Effector memory CD8-positive, alpha-beta T cell (primary cell): ENCODE data around the gene ERVH48-1.
"Not testable (repeated sequence)": the region's sequence is repeated elsewhere in the genome, so short reads cannot be mapped to it uniquely, and the experiment has no call there.

Experiments
- ATAC-seq: fragments of 150-1000 bp; cut with Tn5 transposase; replicated peaks from 2 replicates; pipeline ENCODE4 v1.10.0; 2021; ENCODE audit warnings: mild to moderate bottlenecking, moderate library complexity
- DNase-seq, 3 experiments: peaks; one replicate each; pipeline ENCODE4 v3.0.0; 2021
- H3K27ac Mint-ChIP-seq, 2 donors: one replicate each; pipeline ENCODE4 v1.8.0; 2022; ENCODE audit warnings: mild to moderate bottlenecking in 2 of 2, mixed read lengths in 2 of 2, moderate library complexity in 2 of 2
- H3K27me3 Mint-ChIP-seq, 2 donors: one replicate each; pipeline ENCODE4 v1.8.0; 2022; ENCODE audit warnings: mixed read lengths in 2 of 2
- H3K36me3 Mint-ChIP-seq: one replicate; pipeline ENCODE4 v1.8.0; 2022; ENCODE audit warnings: mild to moderate bottlenecking, moderate library complexity, mixed read lengths; ENCODE audit not compliant: insufficient read depth
- H3K4me1 Mint-ChIP-seq, 2 donors: one replicate each; pipeline ENCODE4 v1.8.0; 2022; ENCODE audit warnings: low read depth in 2 of 2, mixed read lengths in 2 of 2
- H3K4me3 Mint-ChIP-seq, 2 donors: one replicate each; pipeline ENCODE4 v1.8.0; 2022; ENCODE audit warnings: mild to moderate bottlenecking in 2 of 2, mixed read lengths in 2 of 2, moderate library complexity in 2 of 2
- H3K9me3 Mint-ChIP-seq, 2 donors: one replicate each; pipeline ENCODE4 v1.8.0; 2022; ENCODE audit warnings: mixed read lengths in 2 of 2

Gene ERVH48-1

DNA sequence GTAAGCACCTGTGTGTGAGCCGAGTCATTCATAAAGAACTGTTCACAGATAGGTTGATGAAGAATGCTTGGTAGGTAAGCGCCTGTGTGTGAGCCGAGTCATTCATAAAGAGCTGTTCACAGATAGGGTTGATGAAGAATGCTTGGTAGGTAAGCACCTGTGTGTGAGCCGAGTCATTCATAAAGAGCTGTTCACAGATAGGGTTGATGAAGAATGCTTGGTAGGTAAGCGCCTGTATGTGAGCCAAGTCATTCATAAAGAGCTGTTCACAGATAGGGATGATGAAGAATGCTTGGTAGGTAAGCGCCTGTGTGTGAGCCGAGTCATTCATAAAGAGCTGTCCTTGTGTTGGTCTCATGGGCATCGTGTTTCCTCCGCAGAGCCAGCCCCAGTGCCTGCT, 16.9 kb downstream of the ERVH48-1 start:
- H3K9me3 Mint-ChIP-seq, ATAC-seq, DNase-seq, H3K4me3 Mint-ChIP-seq, H3K27ac Mint-ChIP-seq, H3K4me1 Mint-ChIP-seq, H3K27me3 Mint-ChIP-seq: not testable (repeated sequence)
- peaks cover 75% of the 10 kb centered on the region for H3K36me3 Mint-ChIP-seq

DNA sequence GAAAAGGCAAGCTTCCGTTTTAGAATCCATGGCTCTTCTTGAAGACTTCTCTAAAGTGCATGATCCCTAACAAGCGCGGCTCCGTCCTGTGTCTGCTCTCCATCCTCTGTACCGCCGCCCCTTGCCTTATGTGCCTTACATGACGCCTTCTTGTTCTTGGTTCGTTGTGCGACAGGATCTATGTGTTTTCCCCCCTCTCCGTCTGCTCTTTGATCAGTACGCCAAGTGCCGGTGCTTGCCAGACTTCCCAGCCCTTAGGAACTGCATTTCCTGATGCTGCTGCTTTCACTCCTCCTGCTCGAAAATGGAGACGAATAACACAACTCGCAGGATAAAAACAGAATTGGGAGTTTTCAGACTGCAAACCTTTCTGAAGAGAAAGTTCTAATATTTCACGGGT, 19.2 kb downstream of the ERVH48-1 start:
- Mint-ChIP-seq H3K4me3 (no peak overlapping the region), H3K36me3 (peaks cover 71% of the 10 kb centered on the region), H3K9me3 (no peaks in the 10 kb centered on the region), H3K27me3 (no peaks in the 10 kb centered on the region), H3K27ac (no peak overlapping the region), H3K4me1 (peaks cover 0 to 3% of the 10 kb centered on the region in 2 donors)
- no peak for ATAC-seq
- no peak for DNase-seq

DNA sequence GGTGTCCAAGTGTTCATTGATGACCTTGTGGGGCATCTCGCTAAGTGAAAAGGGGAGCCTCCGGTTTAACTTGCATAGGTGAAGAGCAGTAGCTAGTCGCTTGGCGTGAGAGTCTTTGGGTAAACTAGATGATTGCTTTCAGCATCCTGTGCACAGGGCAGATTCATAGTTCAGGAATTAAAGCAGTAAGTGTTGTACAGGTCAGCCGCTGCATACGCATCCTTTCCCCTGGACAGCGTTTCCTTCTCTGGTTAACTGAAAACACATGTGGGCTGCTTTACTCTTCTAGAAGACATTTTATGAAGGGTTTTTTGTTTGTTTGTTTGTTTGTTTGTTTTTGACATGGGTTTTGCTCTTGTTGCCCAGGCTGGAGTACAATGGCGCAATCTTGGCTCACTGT, 20.2 kb downstream of the ERVH48-1 start:
- H3K4me3 Mint-ChIP-seq, result no peak overlapping the region
- no peak for DNase-seq
- peaks cover 0 to 3% of the 10 kb centered on the region in 2 donors for H3K4me1 Mint-ChIP-seq
- no peaks in the 10 kb centered on the region for H3K9me3 Mint-ChIP-seq
- H3K36me3 Mint-ChIP-seq, result peaks cover 69% of the 10 kb centered on the region
- H3K27ac Mint-ChIP-seq, result peak overlapping the region in 1 of 2 donors; percentile 25
- no peak for ATAC-seq
- H3K27me3 Mint-ChIP-seq, result no peaks in the 10 kb centered on the region

GRCh38 chr21:42903817-42904216, 21.6 kb downstream of the ERVH48-1 start:
- no peak for DNase-seq
- Mint-ChIP-seq H3K36me3 (peaks cover 67% of the 10 kb centered on the region), H3K4me3 (no peak overlapping the region), H3K27ac (no peak overlapping the region), H3K4me1 (peaks cover 2 to 3% of the 10 kb centered on the region in 2 donors), H3K9me3 (no peaks in the 10 kb centered on the region), H3K27me3 (no peaks in the 10 kb centered on the region)
- ATAC-seq, result no peak

DNA sequence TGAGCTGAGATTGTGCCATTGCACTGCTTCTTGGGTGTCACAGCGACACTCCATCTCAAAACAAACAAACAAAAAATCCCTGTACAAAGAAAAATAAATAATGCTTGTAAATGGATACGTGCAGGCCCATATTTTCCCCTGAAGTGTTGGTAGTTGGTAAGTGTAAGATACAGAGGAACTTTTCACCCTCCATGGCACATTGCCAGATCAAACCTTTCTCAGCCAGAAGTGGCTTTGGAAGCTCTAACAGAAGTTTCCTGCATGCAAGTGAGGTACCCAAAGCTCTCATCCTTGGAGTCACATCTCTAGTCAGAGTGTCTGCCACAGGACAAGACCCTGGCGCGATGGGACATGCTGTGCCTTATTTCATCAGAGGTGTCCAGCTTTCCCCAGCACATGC, 25.0 kb downstream of the ERVH48-1 start:
- Mint-ChIP-seq H3K27me3 (no peaks in the 10 kb centered on the region), H3K9me3 (no peaks in the 10 kb centered on the region), H3K4me3 (no peak overlapping the region), H3K4me1 (peaks cover 5 to 13% of the 10 kb centered on the region in 2 donors), H3K36me3 (peaks cover 66% of the 10 kb centered on the region), H3K27ac (no peak overlapping the region)
- ATAC-seq (no peak), DNase-seq (no peak)

- DNase-seq (peak; percentile 96 to 99 (median 98)), ATAC-seq (peak; percentile 90)
- peaks cover 38% of the 10 kb centered on the region for H3K36me3 Mint-ChIP-seq
- H3K9me3 Mint-ChIP-seq, result no peaks in the 10 kb centered on the region
- H3K27ac Mint-ChIP-seq, result peak within 1 kb of the TSS; percentile 95 to 98
- H3K27me3 Mint-ChIP-seq, result no peaks in the 10 kb centered on the region
- H3K4me3 Mint-ChIP-seq, result peak within 1 kb of the TSS; percentile 86 to 92
- H3K4me1 Mint-ChIP-seq, result peaks cover 8 to 10% of the 10 kb centered on the region in 2 donors
Measured at GRCh38 chr21:42892931-42893755, 32.3 kb downstream of the ERVH48-1 start, which contains the start of gene NDUFV3. TSS of gene NDUFV3 (plus strand) at chr21:42893309. CDS start at chr21:42893334, 25 bp downstream.

GRCh38 chr21:42892582-42892930, 32.9 kb downstream of the ERVH48-1 start:
- peak; percentile 11 for ATAC-seq
- no peaks in the 10 kb centered on the region for H3K9me3 Mint-ChIP-seq

GRCh38 chr21:42887326-42887725, 38.1 kb downstream of the ERVH48-1 start:
- ATAC-seq (no peak), DNase-seq (no peak)
- peaks cover 1% of the 10 kb centered on the region in 2 donors for H3K4me1 Mint-ChIP-seq
- no peak overlapping the region for H3K4me3 Mint-ChIP-seq
- no peaks in the 10 kb centered on the region for H3K27me3 Mint-ChIP-seq
- no peak overlapping the region for H3K27ac Mint-ChIP-seq
- peaks cover under 1% of the 10 kb centered on the region for H3K36me3 Mint-ChIP-seq
- no peaks in the 10 kb centered on the region for H3K9me3 Mint-ChIP-seq

More at GRCh38 chr21:42892582-42892930, 32.9 kb downstream of the ERVH48-1 start:
- DNase-seq, result no peak
- peak overlapping the region; percentile 86 to 92 for H3K4me3 Mint-ChIP-seq
- H3K4me1 Mint-ChIP-seq, result peaks cover 5 to 8% of the 10 kb centered on the region in 2 donors
- H3K27me3 Mint-ChIP-seq, result no peaks in the 10 kb centered on the region
- peaks cover 33% of the 10 kb centered on the region for H3K36me3 Mint-ChIP-seq
- peak overlapping the region; percentile 95 to 98 for H3K27ac Mint-ChIP-seq

- DNase-seq (no peak), ATAC-seq (no peak)
- Mint-ChIP-seq H3K27ac (no peak overlapping the region), H3K27me3 (no peaks in the 10 kb centered on the region), H3K9me3 (no peaks in the 10 kb centered on the region), H3K4me3 (no peak overlapping the region), H3K4me1 (peaks cover 16 to 19% of the 10 kb centered on the region in 2 donors), H3K36me3 (peaks cover 19% of the 10 kb centered on the region)
Measured at GRCh38 chr21:42883921-42884320, 41.5 kb downstream of the ERVH48-1 start.

- H3K27ac Mint-ChIP-seq, result peak overlapping the region; percentile 99
- peak overlapping the region; percentile 87 to 98 for H3K4me3 Mint-ChIP-seq
- peaks cover 24 to 29% of the 10 kb centered on the region in 2 donors for H3K4me1 Mint-ChIP-seq
- no peaks in the 10 kb centered on the region for H3K27me3 Mint-ChIP-seq
- no peaks in the 10 kb centered on the region for H3K9me3 Mint-ChIP-seq
- ATAC-seq (no peak), DNase-seq (no peak)
- H3K36me3 Mint-ChIP-seq, result peaks cover 42% of the 10 kb centered on the region
Measured at GRCh38 chr21:42880352-42880751, 45.1 kb downstream of the ERVH48-1 start.

DNA sequence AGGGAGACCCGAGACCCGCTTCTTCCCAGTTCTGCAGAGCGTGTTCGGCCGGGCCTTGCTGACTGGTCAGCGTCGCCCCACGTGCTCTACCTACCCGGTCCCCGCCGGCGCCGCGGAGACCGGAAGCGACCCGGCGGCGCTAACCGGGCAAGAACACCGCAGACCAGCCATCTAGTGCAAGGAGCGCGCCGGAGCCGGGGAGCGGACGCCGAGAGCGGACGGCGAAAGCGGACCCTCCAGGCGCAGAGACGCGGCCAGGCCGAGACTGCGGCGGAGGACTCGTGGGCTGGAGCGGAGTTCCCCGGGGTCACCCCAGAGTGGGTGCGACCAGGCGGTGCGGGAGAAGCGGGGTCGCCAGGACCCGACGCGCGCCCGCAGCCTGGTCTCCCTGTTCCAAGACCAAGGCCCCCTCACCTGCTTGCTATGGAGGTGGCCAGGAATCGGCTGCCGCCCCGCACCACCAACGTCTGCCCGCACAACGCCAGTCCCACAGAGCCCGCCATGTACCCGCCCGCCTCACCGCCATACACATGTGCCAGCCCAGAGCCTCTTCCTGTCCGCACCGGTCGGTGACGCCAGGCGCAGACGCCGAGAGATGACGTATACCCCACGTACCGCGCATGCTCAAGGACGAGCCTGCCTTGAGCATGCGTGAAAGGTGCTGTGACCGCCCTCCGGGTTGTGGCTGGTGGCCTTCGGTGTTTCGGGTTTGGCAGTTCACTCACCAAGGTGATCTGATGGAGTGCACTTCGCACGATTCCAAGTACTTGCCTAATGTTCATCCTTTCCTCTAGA, 46.2 kb downstream of the ERVH48-1 start, which contains the start of gene WDR4:
TSS of gene WDR4 (minus strand) at position 547 of the 795 bp plus-strand sequence. CDS start at position 503, 44 bp downstream.
- Mint-ChIP-seq H3K4me1 (peaks cover 24 to 29% of the 10 kb centered on the region in 2 donors), H3K4me3 (peak within 1 kb of the TSS; percentile 87 to 98), H3K36me3 (peaks cover 53% of the 10 kb centered on the region), H3K27me3 (no peaks in the 10 kb centered on the region), H3K27ac (peak within 1 kb of the TSS; percentile 99), H3K9me3 (no peaks in the 10 kb centered on the region)
- DNase-seq (peak; percentile 98 to 100 (median 99)), ATAC-seq (peak; percentile 89)

GRCh38 chr21:42878678-42878992, 46.8 kb downstream of the ERVH48-1 start:
- H3K9me3 Mint-ChIP-seq, result no peaks in the 10 kb centered on the region
- H3K36me3 Mint-ChIP-seq, result peaks cover 56% of the 10 kb centered on the region
- peaks cover 24 to 31% of the 10 kb centered on the region in 2 donors for H3K4me1 Mint-ChIP-seq
- no peaks in the 10 kb centered on the region for H3K27me3 Mint-ChIP-seq
- peak overlapping the region; percentile 87 to 98 for H3K4me3 Mint-ChIP-seq
- ATAC-seq (peak; percentile 2), DNase-seq (peak in 1 of 3 experiments; percentile 8)
- H3K27ac Mint-ChIP-seq, result peak overlapping the region; percentile 99

- not testable (repeated sequence) for DNase-seq, ATAC-seq, H3K27me3 Mint-ChIP-seq, H3K9me3 Mint-ChIP-seq, H3K4me3 Mint-ChIP-seq, H3K27ac Mint-ChIP-seq
- Mint-ChIP-seq H3K4me1 (peaks cover 24 to 29% of the 10 kb centered on the region in 2 donors), H3K36me3 (peaks cover 63% of the 10 kb centered on the region)
Measured at GRCh38 chr21:42875811-42876210, 49.6 kb downstream of the ERVH48-1 start.
